ENCODE measurements around the gene FOXO3. TPM values are rescaled to one million over a fixed set of nuclear protein-coding genes. Genes with fewer than 3 reads are reported as not detected.

The FOXO3 gene
- polyA plus RNA-seq, 1 of the 3 experiments (the other 2 are of a cell fraction), result 8.1 TPM

GRCh38 chr6:108565091-108565766, 4.5 kb downstream of the FOXO3 start:
- Histone ChIP-seq H3K36me3 (replicated peaks in 1 of 2; ENCODE audit: control insufficient read depth in 1 of 2, insufficient read depth in 2 of 2, low read length in 1 of 2) (peaks cover 18 to 26% of the 10 kb centered on the region in 2 experiments), H3K27ac (ENCODE audit: low read depth in 2 of 2, low read length in 1 of 2) (peak overlapping the region; percentile 54 to 83), H3K79me2 (ENCODE audit: insufficient read depth) (peaks cover 82% of the 10 kb centered on the region), H4K20me1 (ENCODE audit: insufficient read depth) (peaks cover 69% of the 10 kb centered on the region), H3K9me2 (no peaks in the 10 kb centered on the region), H2AFZ (ENCODE audit: low read depth) (no peak overlapping the region), H3K4me1 (ENCODE audit: control insufficient read depth in 1 of 2, insufficient read depth in 2 of 2, low read depth in 1 of 2, low read length in 1 of 2) (peaks cover 18 to 36% of the 10 kb centered on the region in 2 experiments; a peak in 3 of 4 replicates), H3F3A (replicated peaks; ENCODE audit: insufficient read depth) (peaks cover 42% of the 10 kb centered on the region), H3K9me3 (0 out of 2 replicates have a peak, but pooled peaks cover 3% of the 10 kb centered on the region), H3K4me3 (ENCODE audit: low read depth in 2 of 2, low read length in 1 of 2) (0 out of 4 replicates have a peak overlapping the region, but pooled peaks of 1 of the 2 experiments have one; percentile 8), H3K4me2 (peak overlapping the region; percentile 60), H3K9ac (peak overlapping the region; percentile 29; the same call in 1 of the 2 replicates), H3K27me3 (ENCODE audit: insufficient read depth) (no peaks in the 10 kb centered on the region)
- ChIA-PET POLR2A (no interaction called here), CTCF (interaction anchor here (0.7 to 1.4 kb wide), 5 partner anchors 17 to 508 kb away, joined by 3 to 5 read pairs (median 3); no protein-coding TSS in a partner anchor)
- TF ChIP-seq NRF1 (IDR thresholded peaks at IDR 0.05; ENCODE audit: low read depth, low read length), result no peak
- TF ChIP-seq POLR2AphosphoS5 (IDR thresholded peaks at IDR 0.05; ENCODE audit: low read depth, low read length), result no peak
- TF ChIP-seq MEF2A (IDR thresholded peaks at IDR 0.05; ENCODE audit: borderline replicate concordance, low read depth), result no peak
- no peak for TF ChIP-seq FOXM1 (IDR thresholded peaks at IDR 0.05; ENCODE audit: low read depth)
- TF ChIP-seq ELF1 (IDR thresholded peaks at IDR 0.05), result no peak
- TF ChIP-seq, protein P1, sequence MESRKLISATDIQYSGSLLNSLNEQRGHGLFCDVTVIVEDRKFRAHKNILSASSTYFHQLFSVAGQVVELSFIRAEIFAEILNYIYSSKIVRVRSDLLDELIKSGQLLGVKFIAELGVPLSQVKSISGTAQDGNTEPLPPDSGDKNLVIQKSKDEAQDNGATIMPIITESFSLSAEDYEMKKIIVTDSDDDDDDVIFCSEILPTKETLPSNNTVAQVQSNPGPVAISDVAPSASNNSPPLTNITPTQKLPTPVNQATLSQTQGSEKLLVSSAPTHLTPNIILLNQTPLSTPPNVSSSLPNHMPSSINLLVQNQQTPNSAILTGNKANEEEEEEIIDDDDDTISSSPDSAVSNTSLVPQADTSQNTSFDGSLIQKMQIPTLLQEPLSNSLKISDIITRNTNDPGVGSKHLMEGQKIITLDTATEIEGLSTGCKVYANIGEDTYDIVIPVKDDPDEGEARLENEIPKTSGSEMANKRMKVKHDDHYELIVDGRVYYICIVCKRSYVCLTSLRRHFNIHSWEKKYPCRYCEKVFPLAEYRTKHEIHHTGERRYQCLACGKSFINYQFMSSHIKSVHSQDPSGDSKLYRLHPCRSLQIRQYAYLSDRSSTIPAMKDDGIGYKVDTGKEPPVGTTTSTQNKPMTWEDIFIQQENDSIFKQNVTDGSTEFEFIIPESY (IDR thresholded peaks at IDR 0.05; ENCODE audit: borderline replicate concordance, low read depth), result no peak
- WGBS (ENCODE audit: low lambda C conversion rate), result 42% methylated on average over 4 of the region's 4 CpGs
- DNase-seq, result no peak

GRCh38 chr6:108565893-108566292, 5.2 kb downstream of the FOXO3 start:
- H4K20me1 ChIP-seq (ENCODE audit: insufficient read depth), result peaks cover 72% of the 10 kb centered on the region
- CTCF ChIA-PET, result interaction anchor here (0.9 to 1.0 kb wide), 3 partner anchors 16 to 272 kb away, joined by 3 read pairs; no protein-coding TSS in a partner anchor
- no peak overlapping the region for H2AFZ ChIP-seq (ENCODE audit: low read depth)
- 0 out of 4 replicates have a peak overlapping the region, but pooled peaks of 1 of the 2 experiments have one; percentile 1 for H3K4me3 ChIP-seq (ENCODE audit: low read depth in 2 of 2, low read length in 1 of 2)
- H3K27ac ChIP-seq (ENCODE audit: low read depth in 2 of 2, low read length in 1 of 2), result peak overlapping the region; percentile 54 to 83
- peak overlapping the region; percentile 10; the same call in 1 of the 2 replicates for H3K9ac ChIP-seq
- DNase-seq, result no peak
- WGBS (ENCODE audit: low lambda C conversion rate), result 9% methylated on average over 4 of the region's 4 CpGs
- 0 out of 2 replicates have a peak, but pooled peaks cover 3% of the 10 kb centered on the region for H3K9me3 ChIP-seq
- peaks cover 23 to 28% of the 10 kb centered on the region in 2 experiments for H3K36me3 ChIP-seq (replicated peaks in 1 of 2; ENCODE audit: control insufficient read depth in 1 of 2, insufficient read depth in 2 of 2, low read length in 1 of 2)
- peaks cover 89% of the 10 kb centered on the region for H3K79me2 ChIP-seq (ENCODE audit: insufficient read depth)
- H3K27me3 ChIP-seq (ENCODE audit: insufficient read depth), result no peaks in the 10 kb centered on the region
- peaks cover 18 to 36% of the 10 kb centered on the region in 2 experiments; a peak in 3 of 4 replicates for H3K4me1 ChIP-seq (ENCODE audit: control insufficient read depth in 1 of 2, insufficient read depth in 2 of 2, low read depth in 1 of 2, low read length in 1 of 2)
- peaks cover 42% of the 10 kb centered on the region for H3F3A ChIP-seq (replicated peaks; ENCODE audit: insufficient read depth)
- POLR2A ChIA-PET, result interaction anchor here (0.6 kb wide), 1 partner anchor 12 kb away, joined by 3 read pairs; no protein-coding TSS in a partner anchor
- H3K9me2 ChIP-seq, result no peaks in the 10 kb centered on the region
- peak overlapping the region; percentile 60 for H3K4me2 ChIP-seq
- TF ChIP-seq GATA2 (CRISPR knock-in tag; IDR thresholded peaks at IDR 0.05), result no peak
- no peak for TF ChIP-seq JUND (IDR thresholded peaks at IDR 0.05)
- no peak for TF ChIP-seq RCOR1 (IDR thresholded peaks at IDR 0.05; ENCODE audit: low read length)
- TF ChIP-seq RFX5 (IDR thresholded peaks at IDR 0.05; ENCODE audit: low read length), result no peak
- TF ChIP-seq, protein P2, sequence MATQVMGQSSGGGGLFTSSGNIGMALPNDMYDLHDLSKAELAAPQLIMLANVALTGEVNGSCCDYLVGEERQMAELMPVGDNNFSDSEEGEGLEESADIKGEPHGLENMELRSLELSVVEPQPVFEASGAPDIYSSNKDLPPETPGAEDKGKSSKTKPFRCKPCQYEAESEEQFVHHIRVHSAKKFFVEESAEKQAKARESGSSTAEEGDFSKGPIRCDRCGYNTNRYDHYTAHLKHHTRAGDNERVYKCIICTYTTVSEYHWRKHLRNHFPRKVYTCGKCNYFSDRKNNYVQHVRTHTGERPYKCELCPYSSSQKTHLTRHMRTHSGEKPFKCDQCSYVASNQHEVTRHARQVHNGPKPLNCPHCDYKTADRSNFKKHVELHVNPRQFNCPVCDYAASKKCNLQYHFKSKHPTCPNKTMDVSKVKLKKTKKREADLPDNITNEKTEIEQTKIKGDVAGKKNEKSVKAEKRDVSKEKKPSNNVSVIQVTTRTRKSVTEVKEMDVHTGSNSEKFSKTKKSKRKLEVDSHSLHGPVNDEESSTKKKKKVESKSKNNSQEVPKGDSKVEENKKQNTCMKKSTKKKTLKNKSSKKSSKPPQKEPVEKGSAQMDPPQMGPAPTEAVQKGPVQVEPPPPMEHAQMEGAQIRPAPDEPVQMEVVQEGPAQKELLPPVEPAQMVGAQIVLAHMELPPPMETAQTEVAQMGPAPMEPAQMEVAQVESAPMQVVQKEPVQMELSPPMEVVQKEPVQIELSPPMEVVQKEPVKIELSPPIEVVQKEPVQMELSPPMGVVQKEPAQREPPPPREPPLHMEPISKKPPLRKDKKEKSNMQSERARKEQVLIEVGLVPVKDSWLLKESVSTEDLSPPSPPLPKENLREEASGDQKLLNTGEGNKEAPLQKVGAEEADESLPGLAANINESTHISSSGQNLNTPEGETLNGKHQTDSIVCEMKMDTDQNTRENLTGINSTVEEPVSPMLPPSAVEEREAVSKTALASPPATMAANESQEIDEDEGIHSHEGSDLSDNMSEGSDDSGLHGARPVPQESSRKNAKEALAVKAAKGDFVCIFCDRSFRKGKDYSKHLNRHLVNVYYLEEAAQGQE (IDR thresholded peaks at IDR 0.05; ENCODE audit: low read depth, low read length), result no peak
- no peak for TF ChIP-seq USF2 (IDR thresholded peaks at IDR 0.05; ENCODE audit: borderline replicate concordance, low read depth, low read length)
- no peak for TF ChIP-seq SMC3 (IDR thresholded peaks at IDR 0.05; ENCODE audit: low read depth, low read length)
- no peak for TF ChIP-seq NRF1 (IDR thresholded peaks at IDR 0.05; ENCODE audit: low read depth, low read length)
- no peak for TF ChIP-seq TAF1 (IDR thresholded peaks at IDR 0.05; ENCODE audit: borderline replicate concordance, low read depth, low read length)
- TF ChIP-seq RXRA (IDR thresholded peaks at IDR 0.05; ENCODE audit: borderline replicate concordance, low read depth), result 0 out of 2 replicates have a peak, but pooled peaks have one; percentile 37
- TF ChIP-seq MEF2A (IDR thresholded peaks at IDR 0.05; ENCODE audit: borderline replicate concordance, low read depth), result no peak
- TF ChIP-seq NFIC (IDR thresholded peaks at IDR 0.05; ENCODE audit: borderline replicate concordance), result peak; percentile 46; the same call in 1 of the 2 replicates
- TF ChIP-seq SIN3A (IDR thresholded peaks at IDR 0.05; ENCODE audit: borderline replicate concordance, low read depth, low read length), result no peak
- 0 out of 2 replicates have a peak, but pooled peaks have one; percentile 17 for TF ChIP-seq TCF12 (IDR thresholded peaks at IDR 0.05)
- TF ChIP-seq FOXJ3 (CRISPR knock-in tag; IDR thresholded peaks at IDR 0.05), result no peak
- no peak for TF ChIP-seq FOSL2 (IDR thresholded peaks at IDR 0.05; ENCODE audit: borderline replicate concordance, low read depth)
- TF ChIP-seq MXI1 (IDR thresholded peaks at IDR 0.05; ENCODE audit: low read depth, low read length), result no peak

Data from SK-N-SH (cell line).